GM21619 (cell line): ENCODE measurements around the gene OR4F16.
"Not testable (repeated sequence)": the region's sequence is repeated elsewhere in the genome, so short reads cannot be mapped to it uniquely, and the experiment has no call there.

Source experiments
- ATAC-seq: cut with Tn5 transposase; IDR thresholded peaks from one replicate; pipeline ENCODE4 v1.9.1; 2021; ENCODE audit not compliant: unreplicated experiment

Gene OR4F16

GRCh38 chr1:686554-686953, at the start of gene OR4F16:
Gene OR4F16, minus strand, starts transcription at chr1:686654. Its CDS starts 0 bp downstream, at chr1:686654.
- ATAC-seq: not testable (repeated sequence)

GRCh38 chr1:733649-734048, 47.2 kb upstream of the OR4F16 start:
- not testable (repeated sequence) for ATAC-seq

- ATAC-seq: not testable (repeated sequence)
Measured at GRCh38 chr1:727040-727439, 40.6 kb upstream of the OR4F16 start.
